Measurements from ENCODE around the gene C2CD4D. TPM values are rescaled to one million over a fixed set of nuclear protein-coding genes. Genes with fewer than 3 reads are reported as not detected.
A peak's percentile ranks its signal among the peaks of the same experiment; 100 is the strongest.
"Not testable (repeated sequence)": the region's sequence is repeated elsewhere in the genome, so short reads cannot be mapped to it uniquely, and the experiment has no call there.

The C2CD4D gene
- total RNA-seq, 1 experiment from 2014 or later: not detected

- DNase-seq (ENCODE audit: low read depth): no peak
These were observed 19.5 kb upstream of the C2CD4D start for GRCh38 chr1:151858886-151859665.

- DNase-seq (ENCODE audit: low read depth): no peak
These were observed 18.6 kb upstream of the C2CD4D start for GRCh38 chr1:151858030-151858746.

- no peak for DNase-seq (ENCODE audit: low read depth)
These were observed 16.3 kb upstream of the C2CD4D start for GRCh38 chr1:151855933-151856332.

GRCh38 chr1:151855516-151855915 lies 15.9 kb upstream of the C2CD4D start:
- not testable (repeated sequence) for DNase-seq (ENCODE audit: low read depth)

- DNase-seq (ENCODE audit: low read depth): no peak
These were observed 15.0 kb upstream of the C2CD4D start for GRCh38 chr1:151854658-151855057.

- DNase-seq (ENCODE audit: low read depth): no peak
These were observed 13.9 kb upstream of the C2CD4D start, which contains the start of gene THEM5 for GRCh38 chr1:151853411-151853943. TSS of gene THEM5 (minus strand) at chr1:151853712. CDS start at chr1:151853565, 147 bp downstream.

- no peak for DNase-seq (ENCODE audit: low read depth)
These were observed 13.1 kb upstream of the C2CD4D start for GRCh38 chr1:151852733-151853132.

GRCh38 chr1:151851886-151852285 lies 12.3 kb upstream of the C2CD4D start:
- DNase-seq (ENCODE audit: low read depth): no peak

- DNase-seq (ENCODE audit: low read depth): no peak
These were observed 10.3 kb upstream of the C2CD4D start for GRCh38 chr1:151849871-151850270.

GRCh38 chr1:151849126-151849525 lies 9.5 kb upstream of the C2CD4D start:
- no peak for DNase-seq (ENCODE audit: low read depth)

GRCh38 chr1:151847867-151848596 lies 8.4 kb upstream of the C2CD4D start:
- peak; percentile 48 for DNase-seq (ENCODE audit: low read depth)

- DNase-seq (ENCODE audit: low read depth): no peak
These were observed 7.1 kb upstream of the C2CD4D start for GRCh38 chr1:151846686-151847237.

GRCh38 chr1:151846062-151846568 lies 6.5 kb upstream of the C2CD4D start:
- peak; percentile 81 for DNase-seq (ENCODE audit: low read depth)

GRCh38 chr1:151843398-151843797 lies 3.8 kb upstream of the C2CD4D start:
- DNase-seq (ENCODE audit: low read depth): no peak

GRCh38 chr1:151841141-151841540 lies 1.5 kb upstream of the C2CD4D start:
- DNase-seq (ENCODE audit: low read depth): peak; percentile 87

GRCh38 chr1:151840421-151840820 lies 801 bp upstream of the C2CD4D start:
- no peak for DNase-seq (ENCODE audit: low read depth)

GRCh38 chr1:151839082-151839412 lies 573 bp downstream of the C2CD4D start:
- no peak for DNase-seq (ENCODE audit: low read depth)

- DNase-seq (ENCODE audit: low read depth): no peak
These were observed 1.2 kb downstream of the C2CD4D start for GRCh38 chr1:151838222-151839081.

GRCh38 chr1:151837884-151838221 lies 1.8 kb downstream of the C2CD4D start:
- no peak for DNase-seq (ENCODE audit: low read depth)

GRCh38 chr1:151837197-151837596 lies 2.4 kb downstream of the C2CD4D start:
- peak; percentile 31 for DNase-seq (ENCODE audit: low read depth)

- DNase-seq (ENCODE audit: low read depth): no peak
These were observed 4.0 kb downstream of the C2CD4D start for GRCh38 chr1:151835596-151835995.

Measured in LHCN-M2 (cell line).